ENCODE results near the gene KLHL42.
A peak's percentile ranks its signal among the peaks of the same experiment; 100 is the strongest.
"Not testable (repeated sequence)": the region's sequence is repeated elsewhere in the genome, so short reads cannot be mapped to it uniquely, and the experiment has no call there.

KLHL42 gene

GRCh38 chr12:27779920-27780611 is at the start of gene KLHL42, which contains the start of gene MANSC4:
TSS of gene KLHL42 (plus strand) at chr12:27780233. CDS start at chr12:27780331, 98 bp downstream.
TSS of gene MANSC4 (minus strand) at chr12:27780236. CDS start at chr12:27771276, 8,960 bp downstream.
- peak; percentile 45 to 49 for DNase-seq

DNA sequence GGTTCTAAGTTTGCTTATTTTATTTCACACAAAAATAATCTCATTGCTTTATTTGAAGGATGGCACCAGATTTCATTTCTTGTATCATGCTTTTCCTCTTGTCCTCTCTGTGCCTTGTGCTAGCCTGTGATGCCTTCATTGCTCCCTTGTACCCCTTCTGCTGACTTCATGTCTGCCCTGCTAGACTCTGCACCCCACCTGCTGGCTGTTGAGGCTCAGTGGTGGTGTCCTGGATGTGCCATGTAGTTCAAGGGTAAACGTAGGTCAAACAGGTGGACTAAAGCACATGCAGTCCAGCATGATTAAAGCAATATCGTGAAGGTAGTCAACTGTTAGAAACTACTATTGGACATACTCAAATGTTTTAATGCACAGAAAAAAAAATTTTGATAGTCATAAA is 47.8 kb upstream of the KLHL42 start:
- peak; percentile 39 to 40 for DNase-seq

DNA sequence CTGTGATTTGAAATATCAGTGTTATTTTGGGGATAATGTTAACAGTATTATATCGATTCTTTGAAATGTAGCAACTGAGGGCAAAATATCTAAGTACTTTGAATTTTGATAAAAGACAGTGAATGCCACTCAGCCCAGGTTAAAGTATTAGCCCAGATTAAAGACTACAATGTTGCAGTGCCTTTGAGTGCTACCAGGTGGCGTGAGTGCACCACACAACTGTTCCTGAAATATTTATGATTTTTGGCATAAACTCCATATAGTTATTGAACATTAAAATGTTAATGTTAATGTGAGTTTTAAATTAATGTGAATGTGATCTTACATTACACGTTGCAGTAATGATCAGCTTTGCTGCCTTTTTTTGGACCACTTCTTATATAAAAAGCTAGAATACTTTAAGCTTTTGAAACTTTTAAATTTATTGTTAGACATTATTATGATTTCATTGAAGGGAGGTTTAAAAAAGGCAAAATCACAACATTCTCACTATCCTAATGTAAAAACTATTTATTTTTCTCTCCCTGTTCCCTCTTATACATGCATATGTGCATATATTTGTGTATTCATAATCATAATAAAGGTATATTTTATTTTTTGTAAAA is 46.9 kb upstream of the KLHL42 start:
- peak; percentile 41 to 58 for DNase-seq

GRCh38 chr12:27733791-27734190 is 46.2 kb upstream of the KLHL42 start:
- no peak for DNase-seq

DNA sequence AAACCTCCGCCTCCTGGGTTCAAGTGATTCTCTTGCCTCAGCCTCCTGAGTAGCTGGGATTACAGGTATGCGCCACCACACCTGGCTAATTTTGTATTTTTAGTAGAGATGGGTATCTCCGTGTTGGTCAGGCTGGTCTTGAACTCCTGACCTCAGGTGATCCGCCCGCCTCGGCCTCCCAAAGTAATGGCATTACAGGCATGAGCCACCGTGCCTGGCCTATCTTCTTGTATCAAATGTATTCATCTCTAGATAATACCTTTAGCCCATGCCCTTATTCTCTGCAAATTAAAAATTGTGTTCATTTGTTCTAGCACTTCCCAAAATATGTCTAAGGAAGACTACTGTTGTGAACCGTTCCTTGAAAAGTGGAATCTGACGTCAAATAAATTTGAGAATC is 45.7 kb upstream of the KLHL42 start:
- not testable (repeated sequence) for DNase-seq

- no peak for DNase-seq
These were observed 36.4 kb upstream of the KLHL42 start for GRCh38 chr12:27743601-27744000.

DNA sequence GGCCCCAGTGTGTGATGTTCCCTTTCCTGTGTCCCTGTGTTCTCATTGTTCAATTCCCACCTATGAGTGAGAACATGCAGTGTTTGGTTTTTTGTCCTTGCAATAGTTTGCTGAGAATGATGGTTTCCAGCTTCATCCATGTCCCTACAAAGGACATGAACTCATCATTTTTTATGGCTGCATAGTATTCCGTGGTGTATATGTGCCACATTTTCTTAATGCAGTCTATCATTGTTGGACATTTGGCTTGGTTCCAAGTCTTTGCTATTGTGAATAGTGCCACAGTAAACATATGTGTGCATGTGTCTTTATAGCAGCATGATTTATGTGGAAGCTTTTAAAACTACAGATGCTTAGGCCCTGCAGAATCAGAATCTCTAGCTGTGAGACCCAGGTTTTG is 34.3 kb upstream of the KLHL42 start:
- DNase-seq: not testable (repeated sequence)

DNA sequence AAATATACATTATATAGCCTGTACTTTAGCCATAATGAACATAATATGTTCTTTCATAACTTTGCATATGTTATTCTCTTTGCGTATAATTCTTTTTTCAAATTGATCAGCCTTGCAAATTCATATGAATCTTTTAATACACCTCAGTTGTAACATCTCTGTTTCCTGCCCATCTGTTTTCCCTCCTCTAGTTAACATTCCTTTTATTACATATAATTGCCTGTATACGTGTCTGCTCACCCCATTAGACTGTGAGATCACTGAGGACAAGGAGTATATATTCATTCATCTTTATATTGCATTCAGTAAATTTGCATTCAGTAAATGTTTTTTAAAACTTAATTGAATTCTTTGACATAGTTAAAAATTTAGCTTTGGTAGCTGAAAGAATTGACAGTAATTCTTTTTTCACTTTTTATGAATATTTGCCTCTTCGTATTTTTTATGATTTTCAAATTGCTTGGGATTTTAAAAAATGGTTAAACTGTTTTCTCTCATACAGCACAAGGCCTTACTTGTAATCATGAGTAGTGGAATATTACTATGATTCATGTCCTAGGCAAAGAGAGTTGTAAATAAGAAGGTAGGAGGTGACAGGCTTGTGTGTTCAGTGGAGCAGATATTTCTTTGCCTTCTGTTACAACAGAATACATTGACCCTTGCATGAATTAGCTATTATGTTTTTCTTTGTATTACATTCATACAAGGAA is 32.8 kb upstream of the KLHL42 start:
- no peak for DNase-seq

- DNase-seq: no peak
These were observed 28.5 kb upstream of the KLHL42 start for GRCh38 chr12:27751386-27752047.

GRCh38 chr12:27754795-27755194 is 25.2 kb upstream of the KLHL42 start:
- DNase-seq: no peak

DNA sequence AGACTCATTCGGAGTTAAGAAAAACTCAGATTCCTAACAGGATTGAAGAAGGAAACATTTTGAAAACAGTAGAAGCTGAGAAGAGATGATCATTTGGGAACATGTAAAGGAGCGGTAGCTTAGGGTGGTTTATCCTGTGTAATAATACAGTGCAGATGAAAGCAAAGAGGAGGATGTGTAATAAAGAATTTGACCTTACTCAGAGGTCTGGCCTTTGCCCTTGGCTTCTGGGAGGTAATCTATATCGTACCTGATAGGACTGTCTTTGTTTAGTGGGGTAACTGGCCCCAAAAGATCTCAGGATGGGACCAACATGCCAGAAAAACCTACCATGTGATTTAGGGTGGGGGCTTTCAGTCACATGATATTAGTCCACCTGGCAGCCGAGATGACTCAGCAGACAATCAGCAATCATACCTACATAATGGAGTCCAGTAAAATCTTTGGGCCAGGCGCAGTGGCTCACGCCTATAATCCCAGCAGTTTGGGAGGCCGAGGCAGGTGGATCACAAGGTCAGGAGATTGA is 23.3 kb upstream of the KLHL42 start:
- DNase-seq: no peak

GRCh38 chr12:27762757-27763156 is 17.3 kb upstream of the KLHL42 start:
- no peak for DNase-seq

- no peak for DNase-seq
These were observed 13.4 kb upstream of the KLHL42 start for GRCh38 chr12:27766587-27766986.

GRCh38 chr12:27769142-27769673 is 10.8 kb upstream of the KLHL42 start:
- DNase-seq: no peak

DNA sequence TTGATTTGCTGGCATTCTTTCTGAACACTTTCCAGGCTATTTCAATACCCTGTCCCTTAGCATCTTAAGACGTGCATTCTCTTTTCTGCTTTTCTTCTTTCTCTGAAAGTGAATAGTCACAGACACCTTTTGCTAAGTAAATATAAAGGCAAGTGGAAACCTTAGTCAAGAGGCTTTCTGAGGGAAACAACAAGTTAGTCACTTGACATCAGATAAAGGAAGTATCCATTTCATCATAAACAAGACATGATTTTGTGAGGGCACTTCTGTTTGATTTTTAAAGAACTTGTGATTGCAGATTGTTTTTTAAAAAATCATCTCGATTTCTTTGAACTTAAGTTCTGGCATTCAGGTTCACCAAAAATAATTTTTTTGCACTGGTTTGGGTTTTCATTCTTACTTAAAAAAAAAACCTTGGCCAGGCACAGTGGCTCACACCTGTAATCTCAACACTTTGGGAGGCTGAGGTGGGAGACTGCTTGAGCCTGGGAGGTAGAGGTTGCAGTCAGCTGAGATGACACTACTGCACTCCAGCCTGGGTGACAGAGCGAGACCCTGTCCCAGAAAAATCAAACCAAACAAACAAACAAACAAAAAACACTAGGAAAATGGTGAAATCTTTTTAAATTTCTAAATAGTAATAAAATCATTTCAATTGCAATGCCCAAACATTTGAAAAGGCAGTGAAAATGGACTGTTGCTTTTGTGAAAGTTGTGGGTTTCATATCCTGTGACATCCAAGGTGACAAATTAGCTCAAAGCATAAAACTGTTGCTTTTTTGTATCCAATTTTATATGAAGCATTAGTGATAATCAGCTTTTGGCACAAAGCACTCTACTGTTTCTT is 8.3 kb upstream of the KLHL42 start:
- DNase-seq: no peak

DNA sequence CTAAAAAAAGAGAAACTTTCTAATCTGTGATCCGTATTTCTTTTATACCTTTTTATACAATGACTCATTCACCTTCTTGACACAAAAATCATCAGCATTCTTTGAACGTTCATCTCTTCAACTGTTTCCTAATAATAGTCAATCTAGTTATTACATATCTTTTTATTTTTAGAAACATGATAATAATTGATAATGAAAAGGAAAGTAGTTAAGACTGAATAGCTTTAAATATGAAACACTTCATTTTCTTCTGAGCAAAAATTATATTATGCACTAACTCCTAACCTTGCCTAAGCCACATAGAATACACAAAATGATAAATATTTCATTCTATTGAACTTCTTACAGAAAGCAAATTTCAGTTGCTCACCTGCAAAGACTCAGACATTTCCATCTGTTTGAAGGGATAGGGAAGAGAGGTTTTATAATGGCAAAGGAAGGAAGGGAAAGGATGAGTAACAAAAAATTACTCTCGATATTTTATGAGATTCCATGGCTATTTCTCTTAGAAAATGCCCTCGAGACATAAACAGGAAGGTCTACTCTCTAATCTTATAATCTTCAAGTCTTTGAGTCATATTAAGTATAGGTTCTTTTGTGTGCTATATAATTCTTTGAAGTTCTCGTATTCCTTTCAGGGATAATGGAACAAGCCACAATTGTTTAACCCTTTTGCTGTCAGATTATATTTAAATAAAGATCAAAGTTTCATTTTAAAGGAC is 7.5 kb upstream of the KLHL42 start:
- DNase-seq: no peak

GRCh38 chr12:27777141-27777540 is 2.9 kb upstream of the KLHL42 start:
- no peak for DNase-seq

GRCh38 chr12:27778206-27778605 is 1.8 kb upstream of the KLHL42 start:
- no peak for DNase-seq

DNA sequence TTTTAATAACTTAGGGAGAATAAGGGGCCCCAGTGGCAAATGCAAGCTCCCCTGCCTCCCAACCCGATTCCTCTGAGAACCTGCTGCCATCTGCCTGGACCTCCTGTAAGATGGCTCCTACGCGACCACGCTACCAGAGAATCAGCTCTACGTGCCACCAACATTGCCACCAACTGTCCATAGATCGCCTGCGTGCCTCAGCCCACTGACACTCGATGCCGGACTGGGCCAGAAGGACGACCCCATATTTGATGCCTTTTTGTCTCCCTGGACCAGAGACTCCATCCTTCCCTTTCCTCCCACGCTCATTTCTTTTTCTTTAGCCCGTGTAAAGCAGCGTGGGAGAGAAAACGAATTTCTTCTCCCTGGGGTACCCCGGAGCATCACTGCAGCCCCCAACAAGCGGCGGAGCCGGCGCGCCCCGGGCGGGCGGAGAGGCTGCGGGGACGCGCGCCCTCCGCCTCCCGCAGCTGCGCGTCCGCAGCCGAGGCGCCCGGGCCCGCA is 565 bp upstream of the KLHL42 start:
- peak in 1 of 2 experiments; percentile 36 for DNase-seq

- no peak for DNase-seq
These were observed 777 bp downstream of the KLHL42 start for GRCh38 chr12:27780612-27781408.

Data from Kasumi-1 (cell line).